A549 (cell line): ENCODE measurements around the gene RAD51B. TPM values are rescaled to one million over a fixed set of nuclear protein-coding genes. Genes with fewer than 3 reads are reported as not detected.
"Not testable (repeated sequence)": the region's sequence is repeated elsewhere in the genome, so short reads cannot be mapped to it uniquely, and the experiment has no call there.

Experiments
- ATAC-seq, 2 experiments: fragments of 200-7000 bp in 1 of 2; fragments of >200 bp in 1 of 2; cut with Nextera tagmentation in 1 of 2; cut with Tn5 transposase in 1 of 2; 3 replicates each; pipeline versions ENCODE4 v1.8.0 to v1.9.1; 2018 to 2020; ENCODE audit warnings: mild to moderate bottlenecking in 1 of 2, moderate library complexity in 1 of 2
- CTCF ChIA-PET: fragments of 300-600 bp; sonication (Branson Sonifier 250); formaldehyde crosslinking; extraction: SDS; loops from one replicate; lab custom pipeline; 2021; ENCODE audit warnings: antibody characterized with exemption, inconsistent platforms; lab: Yijun Ruan, JAX
- POLR2A ChIA-PET: fragments of 350-600 bp; formaldehyde crosslinking; extraction: SDS; loops from one replicate; lab custom pipeline; 2021; ENCODE audit warnings: antibody characterized with exemption, inconsistent platforms; lab: Yijun Ruan, JAX
- DNase-seq, 2 experiments: peaks; one replicate each; pipeline versions ENCODE4 v3.0.0 to v3.0.0-alpha.2; 2011 to 2016; ENCODE audit warnings: low read depth in 1 of 2, low spot score in 1 of 2
- FAIRE-seq: peaks from 2 replicates; lab custom pipeline; 2011; peaks lifted over from hg19 to GRCh38; lab: Jason Lieb, UNC
- H3K27ac ChIP-seq, 2 experiments: fragments of >200 bp; sonication (Bioruptor Twin); formaldehyde crosslinking; 3 replicates each; pipeline ENCODE4 v1.5.1; 2016 to 2017
- H3K4me1 ChIP-seq: fragments of >200 bp; sonication (Bioruptor Twin); formaldehyde crosslinking; 3 replicates; pipeline ENCODE4 v1.6.1; 2016
- H3K4me2 ChIP-seq: fragments of >200 bp; sonication (Bioruptor Twin); formaldehyde crosslinking; 3 replicates; pipeline ENCODE4 v1.6.1; 2016
- H3K4me3 ChIP-seq: fragments of >200 bp; sonication (Bioruptor Twin); formaldehyde crosslinking; 3 replicates; pipeline ENCODE4 v1.5.1; 2016
- H3K9me3 ChIP-seq: fragments of >200 bp; sonication (Bioruptor Twin); formaldehyde crosslinking; 3 replicates; pipeline ENCODE4 v1.6.1; 2016
- CBX2 ChIP-seq: fragments of 200-600 bp; sonication (generic); IDR thresholded peaks from 2 replicates; pipeline ENCODE4 v1.6.1; 2016; ENCODE audit warnings: low read depth, mild to moderate bottlenecking, borderline replicate concordance
- EHF ChIP-seq: fragments of 250-450 bp; sonication (Bioruptor Pico); IDR thresholded peaks from 2 replicates; pipeline ENCODE4 v1.5.0; 2020; ENCODE audit warnings: mild to moderate bottlenecking
- FOSB ChIP-seq: fragments of 250-450 bp; sonication (Bioruptor Pico); IDR thresholded peaks from 2 replicates; pipeline ENCODE4 v1.5.0; 2020; ENCODE audit warnings: mild to moderate bottlenecking, moderate library complexity
- FOXS1 ChIP-seq: fragments of 250-450 bp; sonication (Bioruptor Pico); IDR thresholded peaks from 2 replicates; pipeline ENCODE4 v1.5.0; 2020; ENCODE audit warnings: mild to moderate bottlenecking, moderate library complexity
- HDAC2 ChIP-seq: fragments of 200-600 bp; sonication (generic); IDR thresholded peaks from 2 replicates; pipeline ENCODE4 v1.6.1; 2016
- HEYL ChIP-seq: fragments of 250-450 bp; sonication (Bioruptor Pico); IDR thresholded peaks from 2 replicates; pipeline ENCODE4 v1.8.0; 2021; ENCODE audit warnings: mild to moderate bottlenecking, moderate library complexity
- HOXA7 ChIP-seq: fragments of 250-450 bp; sonication (Bioruptor Pico); IDR thresholded peaks from 2 replicates; pipeline ENCODE4 v1.5.0; 2020; ENCODE audit warnings: mild to moderate bottlenecking, moderate library complexity
- HOXB13 ChIP-seq: fragments of 250-450 bp; sonication (Bioruptor Pico); IDR thresholded peaks from 2 replicates; pipeline ENCODE4 v1.5.0; 2020; ENCODE audit warnings: low read depth, mild to moderate bottlenecking, moderate library complexity
- HOXB5 ChIP-seq: fragments of 250-450 bp; sonication (Bioruptor Pico); IDR thresholded peaks from 2 replicates; pipeline ENCODE4 v1.5.0; 2020; ENCODE audit warnings: mild to moderate bottlenecking, moderate library complexity
- KDM1A ChIP-seq: fragments of 200-600 bp; sonication (generic); IDR thresholded peaks from 2 replicates; pipeline ENCODE4 v1.6.1; 2016; ENCODE audit warnings: low read depth, mild to moderate bottlenecking
- MAZ ChIP-seq: fragments of 150-350 bp; IDR thresholded peaks from 2 replicates; pipeline ENCODE4 v1.6.1; 2014; ENCODE audit warnings: antibody characterized with exemption, low read depth, low read length, borderline replicate concordance
- MYC ChIP-seq: IDR thresholded peaks from 2 replicates; pipeline ENCODE4 v1.6.1; 2012; ENCODE audit warnings: mild to moderate bottlenecking, inconsistent platforms, low read length, improper control_type of control experiment, borderline replicate concordance
- NFE2L2 ChIP-seq: fragments of 150-350 bp; conservative IDR thresholded peaks from 2 replicates; pipeline ENCODE4 v1.6.1; 2014; ENCODE audit warnings: low read length
- NR3C1 ChIP-seq: fragments of >200 bp; sonication (Bioruptor Twin); formaldehyde crosslinking; IDR thresholded peaks from 3 replicates; pipeline ENCODE4 v1.6.1; 2017
- PHF8 ChIP-seq: fragments of 200-600 bp; sonication (generic); IDR thresholded peaks from 2 replicates; pipeline ENCODE4 v1.6.1; 2016; ENCODE audit warnings: low read depth, mild to moderate bottlenecking, antibody characterized with exemption, moderate library complexity, borderline replicate concordance
- POLR2A ChIP-seq: IDR thresholded peaks from 2 replicates; pipeline ENCODE4 v1.6.1; 2012; ENCODE audit warnings: mild to moderate bottlenecking, low read length
- POLR2AphosphoS2 ChIP-seq: conservative IDR thresholded peaks from 2 replicates; pipeline ENCODE4 v1.6.1; 2012; ENCODE audit warnings: low read length, improper control_type of control experiment, inconsistent platforms
- RAD21 ChIP-seq, 2 experiments: fragments of >200 bp in 1 of 2; sonication (Bioruptor Twin) in 1 of 2; formaldehyde crosslinking in 1 of 2; IDR thresholded peaks in 1 of 2; conservative IDR thresholded peaks in 1 of 2; 2 replicates in 1 of 2; 3 replicates in 1 of 2; pipeline ENCODE4 v1.6.1; 2012 to 2018; ENCODE audit warnings: inconsistent platforms in 1 of 2
- RCOR1 ChIP-seq: fragments of 150-350 bp; IDR thresholded peaks from 2 replicates; pipeline ENCODE4 v1.6.1; 2014; ENCODE audit warnings: antibody characterized with exemption, low read length, low read depth
- RFX5 ChIP-seq: fragments of 450-650 bp; IDR thresholded peaks from 2 replicates; pipeline ENCODE4 v1.7.1; 2014; ENCODE audit warnings: antibody characterized with exemption, mild to moderate bottlenecking, moderate library complexity
- RNF2 ChIP-seq: fragments of 200-600 bp; sonication (generic); IDR thresholded peaks from 2 replicates; pipeline ENCODE4 v1.6.1; 2016; ENCODE audit warnings: low read depth, mild to moderate bottlenecking, antibody characterized with exemption, moderate library complexity, borderline replicate concordance
- SREBF2 ChIP-seq: fragments of 450-650 bp; IDR thresholded peaks from 2 replicates; pipeline ENCODE4 v1.6.1; 2014; ENCODE audit warnings: mild to moderate bottlenecking, moderate library complexity
- WGBS: methylation state at CpG from one replicate; pipeline ENCODE4 v1.1.6; 2017; ENCODE audit errors: missing lambda C conversion rate; 5-methylcytosine and 5-hydroxymethylcytosine counted together
- polyA plus RNA-seq, 4 experiments: library from polyadenylated mRNA; depleted of rRNA in 3 of 4; stranded (reverse); fragments of >200 nt; fragmentation: RNase III in 1 of 4; extraction: RNeasy Plus Mini Kit Qiagen cat#74134 plus additional on column Dnase treatment in 1 of 4; gene quantifications; 2 replicates in 3 of 4; 3 replicates in 1 of 4; pipeline ENCODE4 v1.2.3, GENCODE V29; 2011 to 2017
- TF ChIP-seq, protein P1 (sequence below): IDR thresholded peaks from 2 replicates; pipeline ENCODE4 v1.6.1; 2012; ENCODE audit warnings: low read depth, borderline replicate concordance
- TF ChIP-seq, protein P2 (sequence below): fragments of >200 bp; sonication (Bioruptor Twin); formaldehyde crosslinking; IDR thresholded peaks from 3 replicates; pipeline ENCODE4 v1.5.1; 2016
- TF ChIP-seq, protein P3 (sequence below): fragments of 200-600 bp; sonication (generic); IDR thresholded peaks from 2 replicates; pipeline ENCODE4 v1.6.1; 2016; ENCODE audit warnings: antibody characterized with exemption, mild to moderate bottlenecking, moderate library complexity
- TF ChIP-seq, protein P4 (sequence below): IDR thresholded peaks from 2 replicates; pipeline ENCODE4 v1.6.1; 2012

RAD51B gene
- polyA plus RNA-seq, 2 of the 4 experiments (the other 2 are of a cell fraction) = 7.2 to 10.8 TPM

DNA sequence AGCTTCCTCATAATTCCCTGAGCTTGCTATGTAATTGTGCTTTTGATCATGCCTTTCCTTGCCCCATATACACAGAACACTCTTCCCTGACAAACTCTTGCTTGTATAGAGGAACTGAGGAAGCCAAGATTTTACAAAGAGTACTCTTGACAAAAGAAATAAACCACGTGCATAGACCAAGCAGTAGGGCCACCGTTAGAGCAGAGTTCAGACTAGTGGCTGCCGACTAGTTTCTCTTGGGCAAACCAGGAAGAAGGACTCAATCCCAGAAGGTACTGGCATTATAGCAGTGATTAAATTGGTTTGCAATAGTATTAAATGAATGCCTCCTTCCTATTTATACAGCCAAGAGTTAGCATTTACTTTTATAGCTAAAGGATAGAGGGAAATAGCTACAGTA lies 146.1 kb downstream of the RAD51B start (continued):
- no peak for TF ChIP-seq POLR2AphosphoS2

DNA sequence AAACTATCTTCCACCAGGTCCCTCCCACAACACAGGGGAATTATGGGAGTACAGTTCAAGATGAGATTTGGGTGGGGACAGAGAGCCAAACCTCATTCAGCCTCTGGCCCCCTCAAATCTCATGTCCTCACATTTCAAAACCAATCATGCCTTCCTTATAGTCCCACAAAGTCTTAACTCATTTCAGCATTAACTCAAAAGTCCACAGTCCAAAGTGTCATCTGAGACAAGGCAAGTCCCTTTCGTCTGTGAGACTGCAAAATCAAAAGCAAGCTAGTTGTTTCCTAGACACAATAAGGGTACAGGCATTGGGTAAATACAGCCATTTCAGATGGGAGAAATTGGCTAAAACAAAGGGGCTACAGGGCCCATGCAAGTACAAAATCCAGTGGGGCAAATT lies 147.6 kb downstream of the RAD51B start:
- peaks cover 48% of the 10 kb centered on the region for H3K4me1 ChIP-seq
- 100% methylated on average over 1 of the region's 1 CpG for WGBS
- no peak overlapping the region for H3K4me2 ChIP-seq
- no peak overlapping the region for H3K27ac ChIP-seq
- ATAC-seq (no peak), DNase-seq (no peak)
- POLR2A ChIA-PET = no interaction called here
- TF ChIP-seq, protein P1, sequence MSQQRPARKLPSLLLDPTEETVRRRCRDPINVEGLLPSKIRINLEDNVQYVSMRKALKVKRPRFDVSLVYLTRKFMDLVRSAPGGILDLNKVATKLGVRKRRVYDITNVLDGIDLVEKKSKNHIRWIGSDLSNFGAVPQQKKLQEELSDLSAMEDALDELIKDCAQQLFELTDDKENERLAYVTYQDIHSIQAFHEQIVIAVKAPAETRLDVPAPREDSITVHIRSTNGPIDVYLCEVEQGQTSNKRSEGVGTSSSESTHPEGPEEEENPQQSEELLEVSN = no peak
- TF ChIP-seq HOXB13 (CRISPR knock-in tag) = no peak
- no peak for TF ChIP-seq CBX2
- no peak for TF ChIP-seq NFE2L2
- TF ChIP-seq, protein P2, sequence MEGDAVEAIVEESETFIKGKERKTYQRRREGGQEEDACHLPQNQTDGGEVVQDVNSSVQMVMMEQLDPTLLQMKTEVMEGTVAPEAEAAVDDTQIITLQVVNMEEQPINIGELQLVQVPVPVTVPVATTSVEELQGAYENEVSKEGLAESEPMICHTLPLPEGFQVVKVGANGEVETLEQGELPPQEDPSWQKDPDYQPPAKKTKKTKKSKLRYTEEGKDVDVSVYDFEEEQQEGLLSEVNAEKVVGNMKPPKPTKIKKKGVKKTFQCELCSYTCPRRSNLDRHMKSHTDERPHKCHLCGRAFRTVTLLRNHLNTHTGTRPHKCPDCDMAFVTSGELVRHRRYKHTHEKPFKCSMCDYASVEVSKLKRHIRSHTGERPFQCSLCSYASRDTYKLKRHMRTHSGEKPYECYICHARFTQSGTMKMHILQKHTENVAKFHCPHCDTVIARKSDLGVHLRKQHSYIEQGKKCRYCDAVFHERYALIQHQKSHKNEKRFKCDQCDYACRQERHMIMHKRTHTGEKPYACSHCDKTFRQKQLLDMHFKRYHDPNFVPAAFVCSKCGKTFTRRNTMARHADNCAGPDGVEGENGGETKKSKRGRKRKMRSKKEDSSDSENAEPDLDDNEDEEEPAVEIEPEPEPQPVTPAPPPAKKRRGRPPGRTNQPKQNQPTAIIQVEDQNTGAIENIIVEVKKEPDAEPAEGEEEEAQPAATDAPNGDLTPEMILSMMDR = no peak
- TF ChIP-seq RAD21 (conservative IDR thresholded peaks at IDR 0.05 in 1 of 2, IDR thresholded peaks at IDR 0.05 in 1 of 2) = no peak
- TF ChIP-seq RFX5 = no peak
- TF ChIP-seq HOXB5 (CRISPR knock-in tag) = no peak
- no peak for TF ChIP-seq HOXA7 (CRISPR knock-in tag)
- TF ChIP-seq HDAC2 = no peak
- TF ChIP-seq, all 56 proteins: peak for 0
- no peaks in the 10 kb centered on the region for H3K9me3 ChIP-seq
- no peak for FAIRE-seq
- CTCF ChIA-PET = interaction anchor here (0.8 kb wide), 1 partner anchor 8 kb away, joined by 3 read pairs; no protein-coding TSS in a partner anchor
- no peak overlapping the region for H3K4me3 ChIP-seq

DNA sequence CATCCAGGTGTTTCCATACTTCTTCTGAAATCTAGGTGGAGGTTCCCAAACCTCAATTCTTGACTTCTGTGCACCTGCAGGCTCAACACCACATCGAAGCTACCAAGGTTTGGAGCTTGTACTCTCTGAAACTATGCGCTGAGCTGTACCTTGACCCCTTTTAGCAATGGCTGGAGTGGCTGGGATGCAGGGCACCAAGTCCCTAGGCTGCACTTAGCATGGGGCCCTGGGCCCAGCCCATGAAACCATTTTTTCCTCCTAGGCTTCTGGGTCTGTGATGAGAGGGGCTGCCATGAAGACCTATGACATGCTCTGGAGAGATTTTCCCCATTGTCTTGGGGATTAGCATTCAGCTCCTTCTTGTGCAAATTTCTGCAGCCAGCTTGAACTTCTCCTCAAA lies 148.4 kb downstream of the RAD51B start:
- H3K27ac ChIP-seq, H3K4me2 ChIP-seq, POLR2A ChIA-PET, H3K4me3 ChIP-seq, FAIRE-seq, H3K9me3 ChIP-seq, ATAC-seq, DNase-seq: not testable (repeated sequence)
- WGBS = 43% methylated on average over 2 of the region's 2 CpGs
- H3K4me1 ChIP-seq = peaks cover 48% of the 10 kb centered on the region
- CTCF ChIA-PET = interaction anchor here (0.8 kb wide), 1 partner anchor 9 kb away, joined by 3 read pairs; no protein-coding TSS in a partner anchor

DNA sequence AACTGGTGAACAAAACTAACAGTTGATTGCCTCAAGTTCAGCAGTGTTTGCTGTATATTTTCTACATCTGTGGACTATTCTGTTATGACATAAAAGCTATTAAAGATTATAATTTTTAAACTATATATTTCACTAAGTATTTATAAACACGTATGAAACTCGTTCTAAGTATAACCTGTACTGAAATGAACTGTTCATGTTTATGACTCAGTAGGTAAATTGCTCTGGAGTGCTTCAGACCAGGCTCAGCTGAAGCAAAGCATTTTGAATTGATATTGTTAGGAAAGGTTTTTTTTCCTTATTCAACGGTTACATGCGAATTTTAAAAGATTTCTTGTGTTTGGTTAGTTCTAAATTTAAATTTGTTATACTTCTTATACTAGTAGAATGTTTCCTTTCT lies 151.3 kb downstream of the RAD51B start:
- FAIRE-seq (no peak), DNase-seq (no peak), ATAC-seq (no peak)
- H3K27ac ChIP-seq = peak overlapping the region; percentile 44 to 49; a peak in 5 of 6 replicates
- TF ChIP-seq RNF2 = no peak
- no peak for TF ChIP-seq PHF8
- no peak for TF ChIP-seq SREBF2
- TF ChIP-seq, protein P3, sequence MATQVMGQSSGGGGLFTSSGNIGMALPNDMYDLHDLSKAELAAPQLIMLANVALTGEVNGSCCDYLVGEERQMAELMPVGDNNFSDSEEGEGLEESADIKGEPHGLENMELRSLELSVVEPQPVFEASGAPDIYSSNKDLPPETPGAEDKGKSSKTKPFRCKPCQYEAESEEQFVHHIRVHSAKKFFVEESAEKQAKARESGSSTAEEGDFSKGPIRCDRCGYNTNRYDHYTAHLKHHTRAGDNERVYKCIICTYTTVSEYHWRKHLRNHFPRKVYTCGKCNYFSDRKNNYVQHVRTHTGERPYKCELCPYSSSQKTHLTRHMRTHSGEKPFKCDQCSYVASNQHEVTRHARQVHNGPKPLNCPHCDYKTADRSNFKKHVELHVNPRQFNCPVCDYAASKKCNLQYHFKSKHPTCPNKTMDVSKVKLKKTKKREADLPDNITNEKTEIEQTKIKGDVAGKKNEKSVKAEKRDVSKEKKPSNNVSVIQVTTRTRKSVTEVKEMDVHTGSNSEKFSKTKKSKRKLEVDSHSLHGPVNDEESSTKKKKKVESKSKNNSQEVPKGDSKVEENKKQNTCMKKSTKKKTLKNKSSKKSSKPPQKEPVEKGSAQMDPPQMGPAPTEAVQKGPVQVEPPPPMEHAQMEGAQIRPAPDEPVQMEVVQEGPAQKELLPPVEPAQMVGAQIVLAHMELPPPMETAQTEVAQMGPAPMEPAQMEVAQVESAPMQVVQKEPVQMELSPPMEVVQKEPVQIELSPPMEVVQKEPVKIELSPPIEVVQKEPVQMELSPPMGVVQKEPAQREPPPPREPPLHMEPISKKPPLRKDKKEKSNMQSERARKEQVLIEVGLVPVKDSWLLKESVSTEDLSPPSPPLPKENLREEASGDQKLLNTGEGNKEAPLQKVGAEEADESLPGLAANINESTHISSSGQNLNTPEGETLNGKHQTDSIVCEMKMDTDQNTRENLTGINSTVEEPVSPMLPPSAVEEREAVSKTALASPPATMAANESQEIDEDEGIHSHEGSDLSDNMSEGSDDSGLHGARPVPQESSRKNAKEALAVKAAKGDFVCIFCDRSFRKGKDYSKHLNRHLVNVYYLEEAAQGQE = no peak
- TF ChIP-seq NR3C1 = no peak
- TF ChIP-seq HOXB5 (CRISPR knock-in tag) = no peak
- no peak for TF ChIP-seq KDM1A
- no peak for TF ChIP-seq FOXS1 (CRISPR knock-in tag)
- TF ChIP-seq POLR2A = no peak
- TF ChIP-seq EHF (CRISPR knock-in tag) = no peak
- no peak for TF ChIP-seq RCOR1
- TF ChIP-seq HOXB13 (CRISPR knock-in tag) = no peak
- TF ChIP-seq, protein P4, sequence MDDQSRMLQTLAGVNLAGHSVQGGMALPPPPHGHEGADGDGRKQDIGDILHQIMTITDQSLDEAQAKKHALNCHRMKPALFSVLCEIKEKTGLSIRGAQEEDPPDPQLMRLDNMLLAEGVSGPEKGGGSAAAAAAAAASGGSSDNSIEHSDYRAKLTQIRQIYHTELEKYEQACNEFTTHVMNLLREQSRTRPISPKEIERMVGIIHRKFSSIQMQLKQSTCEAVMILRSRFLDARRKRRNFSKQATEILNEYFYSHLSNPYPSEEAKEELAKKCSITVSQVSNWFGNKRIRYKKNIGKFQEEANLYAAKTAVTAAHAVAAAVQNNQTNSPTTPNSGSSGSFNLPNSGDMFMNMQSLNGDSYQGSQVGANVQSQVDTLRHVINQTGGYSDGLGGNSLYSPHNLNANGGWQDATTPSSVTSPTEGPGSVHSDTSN = no peak
- TF ChIP-seq FOSB (CRISPR knock-in tag) = no peak
- TF ChIP-seq MYC = no peak
- no peak for TF ChIP-seq CBX2
- TF ChIP-seq RFX5 = no peak
- TF ChIP-seq HEYL = no peak
- TF ChIP-seq MAZ = no peak
- ChIA-PET POLR2A (interaction anchor here (1.1 to 1.4 kb wide), 2 partner anchors 118 to 822 kb away, joined by 3 read pairs; partner anchors contain the start of gene ZFP36L1), CTCF (no interaction called here)
- WGBS = 30% methylated on average over 4 of the region's 4 CpGs
- H3K4me1 ChIP-seq = peaks cover 31% of the 10 kb centered on the region
- H3K4me2 ChIP-seq = peak overlapping the region; percentile 56
- no peaks in the 10 kb centered on the region for H3K9me3 ChIP-seq
- no peak overlapping the region for H3K4me3 ChIP-seq
